ENCODE results near the gene SLC18A3. TPM values are rescaled to one million over a fixed set of nuclear protein-coding genes. Genes with fewer than 3 reads are reported as not detected.

The SLC18A3 gene
- total RNA-seq, result not detected in 2 replicates

- no peak for DNase-seq (ENCODE audit: low read depth)
- H3K4me3 ChIP-seq (ENCODE audit: low read depth, low read length), result no peak within 1 kb of the TSS
- TF ChIP-seq CTCF (conservative IDR thresholded peaks at IDR 0.05; ENCODE audit: low read depth, low read length), result no peak
Observed at GRCh38 chr10:49610114-49610457, at the start of gene SLC18A3. Gene SLC18A3 (plus strand): TSS chr10:49610310. CDS start chr10:49610741, 431 bp downstream.

GRCh38 chr10:49560526-49560925, 49.6 kb upstream of the SLC18A3 start:
- H3K4me3 ChIP-seq (ENCODE audit: low read depth, low read length), result no peak overlapping the region
- no peak for DNase-seq (ENCODE audit: low read depth)
- no peak for TF ChIP-seq CTCF (conservative IDR thresholded peaks at IDR 0.05; ENCODE audit: low read depth, low read length)

- no peak overlapping the region for H3K4me3 ChIP-seq (ENCODE audit: low read depth, low read length)
- no peak for DNase-seq (ENCODE audit: low read depth)
- no peak for TF ChIP-seq CTCF (conservative IDR thresholded peaks at IDR 0.05; ENCODE audit: low read depth, low read length)
Observed at GRCh38 chr10:49562893-49563292, 47.2 kb upstream of the SLC18A3 start.

GRCh38 chr10:49564461-49565009, 45.6 kb upstream of the SLC18A3 start:
- no peak for TF ChIP-seq CTCF (conservative IDR thresholded peaks at IDR 0.05; ENCODE audit: low read depth, low read length)
- H3K4me3 ChIP-seq (ENCODE audit: low read depth, low read length), result no peak overlapping the region
- DNase-seq (ENCODE audit: low read depth), result no peak

GRCh38 chr10:49567810-49568209, 42.3 kb upstream of the SLC18A3 start:
- no peak for DNase-seq (ENCODE audit: low read depth)
- TF ChIP-seq CTCF (conservative IDR thresholded peaks at IDR 0.05; ENCODE audit: low read depth, low read length), result no peak
- no peak overlapping the region for H3K4me3 ChIP-seq (ENCODE audit: low read depth, low read length)

- DNase-seq (ENCODE audit: low read depth), result no peak
- H3K4me3 ChIP-seq (ENCODE audit: low read depth, low read length), result no peak overlapping the region
- no peak for TF ChIP-seq CTCF (conservative IDR thresholded peaks at IDR 0.05; ENCODE audit: low read depth, low read length)
Observed at GRCh38 chr10:49568235-49568634, 41.9 kb upstream of the SLC18A3 start.

- no peak for DNase-seq (ENCODE audit: low read depth)
- no peak overlapping the region for H3K4me3 ChIP-seq (ENCODE audit: low read depth, low read length)
- no peak for TF ChIP-seq CTCF (conservative IDR thresholded peaks at IDR 0.05; ENCODE audit: low read depth, low read length)
Observed at GRCh38 chr10:49569031-49569631, 41.0 kb upstream of the SLC18A3 start.

Measured in epithelial cell of proximal tubule (primary cell).